ENCODE results near the gene USP20. TPM values are rescaled to one million over a fixed set of nuclear protein-coding genes. Genes with fewer than 3 reads are reported as not detected.
A peak's percentile ranks its signal among the peaks of the same experiment; 100 is the strongest.

The USP20 gene
- total and polyA plus RNA-seq, 4 donors = 15.7 to 24.1 (median 21.4) TPM

- Histone ChIP-seq H3K4me1 (ENCODE audit: control insufficient read depth in 5 of 5, insufficient read depth in 5 of 5, low read length in 5 of 5) (peaks cover 3 to 16% (median 6%) of the 10 kb centered on the region in 5 donors), H3K27ac (ENCODE audit: low read depth in 1 of 2, low read length in 1 of 2) (peak overlapping the region in 1 of 2 donors; percentile 51), H3K9ac (ENCODE audit: insufficient read depth in 1 of 2, low read length in 2 of 2) (no peak overlapping the region), H3K36me3 (ENCODE audit: control insufficient read depth in 4 of 4, insufficient read depth in 4 of 4, low read length in 4 of 4) (peaks cover 0 to 10% (median 5%) of the 10 kb centered on the region in 4 donors), H3K9me3 (ENCODE audit: control insufficient read depth in 4 of 4, insufficient read depth in 3 of 4, low read length in 3 of 4) (no peaks in the 10 kb centered on the region), H3K4me3 (no peak overlapping the region), H3K27me3 (ENCODE audit: control insufficient read depth in 3 of 3, insufficient read depth in 3 of 3, low read length in 2 of 3) (no peaks in the 10 kb centered on the region)
- 81 to 96% methylated on average over 2 of the region's 2 CpGs for WGBS, 2 donors
- DNase-seq = peak in 2 of 3 donors; percentile 37 to 51
- no peak for ATAC-seq (ENCODE audit: insufficient read depth, low FRiP score)
- TF ChIP-seq CTCF (IDR thresholded peaks at IDR 0.05; ENCODE audit: control extremely low read depth, extremely low read depth) = no peak
These were observed 95.5 kb downstream of the USP20 start for GRCh38 chr9:129930743-129931142.

Small RNA genes lying within 50 kb of the gene (small RNA-seq; reads per million reads assigned to genes)
- gene MIR6855 (ENCODE audit: low replicate concordance) = 0.10 reads per million

Other genes with a start within 250 kb of the USP20 start
- under 1 TPM; 0.15 to 0.28 TPM for gene C9orf50, start 214.4 kb upstream of the USP20 start, total RNA-seq
- gene C9orf50, start 214.4 kb upstream of the USP20 start, polyA plus RNA-seq = not detected
- 10 to 100 TPM; 14.3 to 30.1 TPM for gene NTMT1, start 209.3 kb upstream of the USP20 start, total RNA-seq
- 10 to 100 TPM; 36.3 to 54.7 TPM for gene NTMT1, start 209.3 kb upstream of the USP20 start, polyA plus RNA-seq
- 10 to 100 TPM; 11.8 to 19.5 TPM for gene ASB6, start 193.3 kb upstream of the USP20 start, total RNA-seq
- 10 to 100 TPM; 15.7 to 16.4 TPM for gene ASB6, start 193.3 kb upstream of the USP20 start, polyA plus RNA-seq
- 1 to 10 TPM; 2.2 to 3.6 TPM for gene PRRX2, start 169.8 kb upstream of the USP20 start, total RNA-seq
- 1 to 10 TPM; 3.4 to 3.8 TPM for gene PRRX2, start 169.8 kb upstream of the USP20 start, polyA plus RNA-seq
- 10 to 100 TPM; 12.0 to 16.0 TPM for gene PTGES, start 82.4 kb upstream of the USP20 start, total RNA-seq
- gene PTGES, start 82.4 kb upstream of the USP20 start, polyA plus RNA-seq = 10 to 100 TPM in 1 of 2 donors, 1 to 10 TPM in 1; 8.0 to 19.8 TPM
- 10 to 100 TPM; 25.5 to 26.4 TPM for gene TOR1B, start 32.3 kb upstream of the USP20 start, total RNA-seq
- 10 to 100 TPM; 10.1 to 26.7 TPM for gene TOR1B, start 32.3 kb upstream of the USP20 start, polyA plus RNA-seq
- gene TOR1A, start 11.3 kb upstream of the USP20 start, total RNA-seq = 10 to 100 TPM; 22.0 to 34.8 TPM
- 10 to 100 TPM; 19.1 to 41.8 TPM for gene TOR1A, start 11.3 kb upstream of the USP20 start, polyA plus RNA-seq
- gene C9orf78, start 183 bp upstream of the USP20 start, total RNA-seq = 10 to 100 TPM; 28.3 to 34.4 TPM
- gene C9orf78, start 183 bp upstream of the USP20 start, polyA plus RNA-seq = 10 to 100 TPM; 37.1 to 57.9 TPM
- gene FNBP1, start 207.7 kb downstream of the USP20 start, total RNA-seq = 10 to 100 TPM; 34.5 to 94.3 TPM
- 10 to 100 TPM; 16.0 to 24.5 TPM for gene FNBP1, start 207.7 kb downstream of the USP20 start, polyA plus RNA-seq
- gene GPR107, start 218.4 kb downstream of the USP20 start, total RNA-seq = 100 to 1,000 TPM in 1 of 2 donors, 10 to 100 TPM in 1; 43.2 to 180 TPM
- 10 to 100 TPM; 11.0 to 23.3 TPM for gene GPR107, start 218.4 kb downstream of the USP20 start, polyA plus RNA-seq

All from lung (tissue), 13 donors.